A549 (cell line): Measurements from ENCODE around the gene GREM1.

Source experiments
- CHD2 ChIP-seq: fragments of 150-350 bp; IDR thresholded peaks from 2 replicates; pipeline ENCODE4 v1.6.1; 2014; ENCODE audit warnings: low read length; ENCODE audit not compliant: partially characterized antibody
- CTCF ChIP-seq: fragments of >200 bp; sonication (Bioruptor Twin); formaldehyde crosslinking; IDR thresholded peaks from 3 replicates; pipeline ENCODE4 v1.5.1; 2016
- HOXA7 ChIP-seq: fragments of 250-450 bp; sonication (Bioruptor Pico); IDR thresholded peaks from 2 replicates; pipeline ENCODE4 v1.5.0; 2020; ENCODE audit warnings: mild to moderate bottlenecking, moderate library complexity
- MAX ChIP-seq: IDR thresholded peaks from 2 replicates; pipeline ENCODE4 v1.6.1; 2012
- MYC ChIP-seq: IDR thresholded peaks from 2 replicates; pipeline ENCODE4 v1.6.1; 2012; ENCODE audit warnings: mild to moderate bottlenecking, inconsistent platforms, low read length, improper control_type of control experiment, borderline replicate concordance
- POLR2A ChIP-seq: IDR thresholded peaks from 2 replicates; pipeline ENCODE4 v1.6.1; 2012; ENCODE audit warnings: mild to moderate bottlenecking, low read length
- POLR2AphosphoS2 ChIP-seq: conservative IDR thresholded peaks from 2 replicates; pipeline ENCODE4 v1.6.1; 2012; ENCODE audit warnings: low read length, improper control_type of control experiment, inconsistent platforms
- RAD21 ChIP-seq, 2 experiments: fragments of >200 bp in 1 of 2; sonication (Bioruptor Twin) in 1 of 2; formaldehyde crosslinking in 1 of 2; IDR thresholded peaks in 1 of 2; conservative IDR thresholded peaks in 1 of 2; 2 replicates in 1 of 2; 3 replicates in 1 of 2; pipeline ENCODE4 v1.6.1; 2012 to 2018; ENCODE audit warnings: inconsistent platforms in 1 of 2
- RARB ChIP-seq: fragments of 250-450 bp; sonication (Bioruptor Pico); IDR thresholded peaks from 2 replicates; pipeline ENCODE4 v1.8.0; 2021; ENCODE audit warnings: mild to moderate bottlenecking, moderate library complexity
- RFX5 ChIP-seq: fragments of 450-650 bp; IDR thresholded peaks from 2 replicates; pipeline ENCODE4 v1.7.1; 2014; ENCODE audit warnings: antibody characterized with exemption, mild to moderate bottlenecking, moderate library complexity
- RNF2 ChIP-seq: fragments of 200-600 bp; sonication (generic); IDR thresholded peaks from 2 replicates; pipeline ENCODE4 v1.6.1; 2016; ENCODE audit warnings: low read depth, mild to moderate bottlenecking, antibody characterized with exemption, moderate library complexity, borderline replicate concordance
- TF ChIP-seq, protein P1 (sequence below): fragments of 150-350 bp; IDR thresholded peaks from 2 replicates; pipeline ENCODE4 v1.6.1; 2014; ENCODE audit warnings: low read depth, mild to moderate bottlenecking, low read length

DNA sequence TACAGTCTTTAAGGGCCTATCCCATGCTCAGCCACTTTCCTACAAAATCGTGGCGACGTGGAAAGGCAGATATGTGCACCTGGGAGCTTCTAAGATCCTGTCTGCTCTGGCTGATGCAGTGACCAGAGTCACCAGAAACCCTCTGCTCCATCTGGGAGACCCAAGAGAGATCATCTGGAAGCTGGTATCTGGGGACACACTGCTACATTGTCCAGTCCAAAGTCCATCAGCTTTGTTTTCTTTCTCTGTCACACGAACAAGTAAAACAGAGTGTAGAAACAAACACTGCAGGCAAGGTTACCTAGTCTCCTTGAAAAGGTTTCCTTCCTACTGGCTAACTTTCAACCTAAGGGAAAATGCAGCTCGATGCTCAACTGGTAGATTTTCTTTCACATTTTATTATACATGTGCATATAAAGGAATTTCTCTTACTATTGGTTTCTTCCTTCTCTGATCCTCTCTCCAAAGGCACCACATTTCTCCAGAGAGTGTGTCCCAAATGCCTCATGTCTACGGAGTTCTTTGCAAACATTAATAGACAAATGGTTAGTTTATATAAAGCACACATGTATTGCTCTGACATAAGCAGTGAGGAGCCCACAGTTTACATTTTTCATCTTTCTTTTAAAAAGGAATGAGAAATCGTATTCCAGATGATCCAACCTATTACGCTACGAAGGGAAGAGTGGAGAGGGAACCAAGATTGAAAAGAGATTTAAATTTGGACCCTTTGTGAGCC is 8.3 kb upstream of the GREM1 start:
- no peak for TF ChIP-seq CTCF
- TF ChIP-seq HOXA7 (CRISPR knock-in tag): no peak
- TF ChIP-seq POLR2A: no peak
- TF ChIP-seq POLR2AphosphoS2: no peak
- no peak for TF ChIP-seq CHD2
- TF ChIP-seq RNF2: no peak
- no peak for TF ChIP-seq MYC
- TF ChIP-seq, protein P1, sequence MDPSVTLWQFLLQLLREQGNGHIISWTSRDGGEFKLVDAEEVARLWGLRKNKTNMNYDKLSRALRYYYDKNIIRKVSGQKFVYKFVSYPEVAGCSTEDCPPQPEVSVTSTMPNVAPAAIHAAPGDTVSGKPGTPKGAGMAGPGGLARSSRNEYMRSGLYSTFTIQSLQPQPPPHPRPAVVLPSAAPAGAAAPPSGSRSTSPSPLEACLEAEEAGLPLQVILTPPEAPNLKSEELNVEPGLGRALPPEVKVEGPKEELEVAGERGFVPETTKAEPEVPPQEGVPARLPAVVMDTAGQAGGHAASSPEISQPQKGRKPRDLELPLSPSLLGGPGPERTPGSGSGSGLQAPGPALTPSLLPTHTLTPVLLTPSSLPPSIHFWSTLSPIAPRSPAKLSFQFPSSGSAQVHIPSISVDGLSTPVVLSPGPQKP: no peak
- TF ChIP-seq RAD21 (conservative IDR thresholded peaks at IDR 0.05 in 1 of 2, IDR thresholded peaks at IDR 0.05 in 1 of 2): no peak
- TF ChIP-seq RFX5: no peak
- TF ChIP-seq RARB (CRISPR knock-in tag): no peak
- TF ChIP-seq MAX: no peak
